ENCODE results near the gene GPRIN3. TPM values are rescaled to one million over a fixed set of nuclear protein-coding genes. Genes with fewer than 3 reads are reported as not detected.

Gene GPRIN3
- total and polyA plus RNA-seq, 2 of the 13 experiments (the other 11 are each of a cell fraction or from before 2014, with no cell fraction given): not detected

DNA sequence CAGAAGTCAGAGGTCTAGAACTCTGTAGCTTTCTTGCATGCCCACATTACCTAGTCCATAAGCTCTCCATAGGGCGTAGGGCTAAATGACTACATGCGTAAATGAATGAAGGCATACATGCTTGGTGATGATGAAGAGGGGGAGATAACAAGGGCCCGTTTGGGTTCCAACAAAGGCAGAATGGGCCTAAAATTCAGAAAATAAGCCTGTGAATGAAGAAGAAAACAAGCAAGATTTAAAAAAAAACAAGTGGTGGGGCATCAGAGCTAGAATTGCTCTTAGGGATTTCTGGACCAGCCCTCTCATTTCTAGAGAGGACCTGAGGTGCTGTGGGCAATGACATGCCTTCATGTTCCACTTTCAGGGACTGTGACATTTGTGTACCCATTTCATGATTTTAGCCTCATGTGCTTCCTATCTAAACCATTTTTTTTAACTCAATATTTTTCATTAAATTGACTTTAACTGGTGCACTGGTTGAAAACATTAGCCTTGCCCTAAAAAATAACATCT is 12.1 kb downstream of the GPRIN3 start (continued):
- TF ChIP-seq, protein P1, sequence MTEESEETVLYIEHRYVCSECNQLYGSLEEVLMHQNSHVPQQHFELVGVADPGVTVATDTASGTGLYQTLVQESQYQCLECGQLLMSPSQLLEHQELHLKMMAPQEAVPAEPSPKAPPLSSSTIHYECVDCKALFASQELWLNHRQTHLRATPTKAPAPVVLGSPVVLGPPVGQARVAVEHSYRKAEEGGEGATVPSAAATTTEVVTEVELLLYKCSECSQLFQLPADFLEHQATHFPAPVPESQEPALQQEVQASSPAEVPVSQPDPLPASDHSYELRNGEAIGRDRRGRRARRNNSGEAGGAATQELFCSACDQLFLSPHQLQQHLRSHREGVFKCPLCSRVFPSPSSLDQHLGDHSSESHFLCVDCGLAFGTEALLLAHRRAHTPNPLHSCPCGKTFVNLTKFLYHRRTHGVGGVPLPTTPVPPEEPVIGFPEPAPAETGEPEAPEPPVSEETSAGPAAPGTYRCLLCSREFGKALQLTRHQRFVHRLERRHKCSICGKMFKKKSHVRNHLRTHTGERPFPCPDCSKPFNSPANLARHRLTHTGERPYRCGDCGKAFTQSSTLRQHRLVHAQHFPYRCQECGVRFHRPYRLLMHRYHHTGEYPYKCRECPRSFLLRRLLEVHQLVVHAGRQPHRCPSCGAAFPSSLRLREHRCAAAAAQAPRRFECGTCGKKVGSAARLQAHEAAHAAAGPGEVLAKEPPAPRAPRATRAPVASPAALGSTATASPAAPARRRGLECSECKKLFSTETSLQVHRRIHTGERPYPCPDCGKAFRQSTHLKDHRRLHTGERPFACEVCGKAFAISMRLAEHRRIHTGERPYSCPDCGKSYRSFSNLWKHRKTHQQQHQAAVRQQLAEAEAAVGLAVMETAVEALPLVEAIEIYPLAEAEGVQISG (CRISPR knock-in tag; IDR thresholded peaks at IDR 0.05): no peak
- TF ChIP-seq, protein P2, sequence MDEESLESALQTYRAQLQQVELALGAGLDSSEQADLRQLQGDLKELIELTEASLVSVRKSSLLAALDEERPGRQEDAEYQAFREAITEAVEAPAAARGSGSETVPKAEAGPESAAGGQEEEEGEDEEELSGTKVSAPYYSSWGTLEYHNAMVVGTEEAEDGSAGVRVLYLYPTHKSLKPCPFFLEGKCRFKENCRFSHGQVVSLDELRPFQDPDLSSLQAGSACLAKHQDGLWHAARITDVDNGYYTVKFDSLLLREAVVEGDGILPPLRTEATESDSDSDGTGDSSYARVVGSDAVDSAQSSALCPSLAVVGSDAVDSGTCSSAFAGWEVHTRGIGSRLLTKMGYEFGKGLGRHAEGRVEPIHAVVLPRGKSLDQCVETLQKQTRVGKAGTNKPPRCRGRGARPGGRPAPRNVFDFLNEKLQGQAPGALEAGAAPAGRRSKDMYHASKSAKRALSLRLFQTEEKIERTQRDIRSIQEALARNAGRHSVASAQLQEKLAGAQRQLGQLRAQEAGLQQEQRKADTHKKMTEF (CRISPR knock-in tag; IDR thresholded peaks at IDR 0.05): no peak
- no peak for TF ChIP-seq NCOR1 (IDR thresholded peaks at IDR 0.05; ENCODE audit: borderline replicate concordance, low read length)
- no peak for TF ChIP-seq STAG1 (CRISPR knock-in tag; IDR thresholded peaks at IDR 0.05)
- TF ChIP-seq KAT2B (IDR thresholded peaks at IDR 0.05; ENCODE audit: borderline replicate concordance, low read depth, low read length): no peak
- TF ChIP-seq, protein P3, sequence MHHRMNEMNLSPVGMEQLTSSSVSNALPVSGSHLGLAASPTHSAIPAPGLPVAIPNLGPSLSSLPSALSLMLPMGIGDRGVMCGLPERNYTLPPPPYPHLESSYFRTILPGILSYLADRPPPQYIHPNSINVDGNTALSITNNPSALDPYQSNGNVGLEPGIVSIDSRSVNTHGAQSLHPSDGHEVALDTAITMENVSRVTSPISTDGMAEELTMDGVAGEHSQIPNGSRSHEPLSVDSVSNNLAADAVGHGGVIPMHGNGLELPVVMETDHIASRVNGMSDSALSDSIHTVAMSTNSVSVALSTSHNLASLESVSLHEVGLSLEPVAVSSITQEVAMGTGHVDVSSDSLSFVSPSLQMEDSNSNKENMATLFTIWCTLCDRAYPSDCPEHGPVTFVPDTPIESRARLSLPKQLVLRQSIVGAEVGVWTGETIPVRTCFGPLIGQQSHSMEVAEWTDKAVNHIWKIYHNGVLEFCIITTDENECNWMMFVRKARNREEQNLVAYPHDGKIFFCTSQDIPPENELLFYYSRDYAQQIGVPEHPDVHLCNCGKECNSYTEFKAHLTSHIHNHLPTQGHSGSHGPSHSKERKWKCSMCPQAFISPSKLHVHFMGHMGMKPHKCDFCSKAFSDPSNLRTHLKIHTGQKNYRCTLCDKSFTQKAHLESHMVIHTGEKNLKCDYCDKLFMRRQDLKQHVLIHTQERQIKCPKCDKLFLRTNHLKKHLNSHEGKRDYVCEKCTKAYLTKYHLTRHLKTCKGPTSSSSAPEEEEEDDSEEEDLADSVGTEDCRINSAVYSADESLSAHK (CRISPR knock-in tag; IDR thresholded peaks at IDR 0.05; ENCODE audit: borderline replicate concordance): no peak
- no peak for TF ChIP-seq FOXA3 (CRISPR knock-in tag; IDR thresholded peaks at IDR 0.05)
- TF ChIP-seq, protein P4, sequence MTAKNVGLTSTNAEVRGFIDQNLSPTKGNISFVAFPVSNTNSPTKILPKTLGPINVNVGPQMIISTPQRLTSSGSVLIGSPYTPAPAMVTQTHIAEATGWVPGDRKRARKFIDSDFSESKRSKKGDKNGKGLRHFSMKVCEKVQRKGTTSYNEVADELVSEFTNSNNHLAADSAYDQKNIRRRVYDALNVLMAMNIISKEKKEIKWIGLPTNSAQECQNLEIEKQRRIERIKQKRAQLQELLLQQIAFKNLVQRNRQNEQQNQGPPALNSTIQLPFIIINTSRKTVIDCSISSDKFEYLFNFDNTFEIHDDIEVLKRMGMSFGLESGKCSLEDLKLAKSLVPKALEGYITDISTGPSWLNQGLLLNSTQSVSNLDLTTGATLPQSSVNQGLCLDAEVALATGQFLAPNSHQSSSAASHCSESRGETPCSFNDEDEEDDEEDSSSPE (CRISPR knock-in tag; IDR thresholded peaks at IDR 0.05): no peak

Data from HepG2 (cell line).